NCI-H187 (cell line): ENCODE results near the gene ASB2.

Experiments used
- DNase-seq, 2 experiments: peaks; one replicate each; lab custom pipeline; 2025; lab: John Stamatoyannopoulos, UW

Gene ASB2, protein sequence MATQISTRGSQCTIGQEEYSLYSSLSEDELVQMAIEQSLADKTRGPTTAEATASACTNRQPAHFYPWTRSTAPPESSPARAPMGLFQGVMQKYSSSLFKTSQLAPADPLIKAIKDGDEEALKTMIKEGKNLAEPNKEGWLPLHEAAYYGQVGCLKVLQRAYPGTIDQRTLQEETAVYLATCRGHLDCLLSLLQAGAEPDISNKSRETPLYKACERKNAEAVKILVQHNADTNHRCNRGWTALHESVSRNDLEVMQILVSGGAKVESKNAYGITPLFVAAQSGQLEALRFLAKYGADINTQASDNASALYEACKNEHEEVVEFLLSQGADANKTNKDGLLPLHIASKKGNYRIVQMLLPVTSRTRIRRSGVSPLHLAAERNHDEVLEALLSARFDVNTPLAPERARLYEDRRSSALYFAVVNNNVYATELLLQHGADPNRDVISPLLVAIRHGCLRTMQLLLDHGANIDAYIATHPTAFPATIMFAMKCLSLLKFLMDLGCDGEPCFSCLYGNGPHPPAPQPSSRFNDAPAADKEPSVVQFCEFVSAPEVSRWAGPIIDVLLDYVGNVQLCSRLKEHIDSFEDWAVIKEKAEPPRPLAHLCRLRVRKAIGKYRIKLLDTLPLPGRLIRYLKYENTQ

DNA sequence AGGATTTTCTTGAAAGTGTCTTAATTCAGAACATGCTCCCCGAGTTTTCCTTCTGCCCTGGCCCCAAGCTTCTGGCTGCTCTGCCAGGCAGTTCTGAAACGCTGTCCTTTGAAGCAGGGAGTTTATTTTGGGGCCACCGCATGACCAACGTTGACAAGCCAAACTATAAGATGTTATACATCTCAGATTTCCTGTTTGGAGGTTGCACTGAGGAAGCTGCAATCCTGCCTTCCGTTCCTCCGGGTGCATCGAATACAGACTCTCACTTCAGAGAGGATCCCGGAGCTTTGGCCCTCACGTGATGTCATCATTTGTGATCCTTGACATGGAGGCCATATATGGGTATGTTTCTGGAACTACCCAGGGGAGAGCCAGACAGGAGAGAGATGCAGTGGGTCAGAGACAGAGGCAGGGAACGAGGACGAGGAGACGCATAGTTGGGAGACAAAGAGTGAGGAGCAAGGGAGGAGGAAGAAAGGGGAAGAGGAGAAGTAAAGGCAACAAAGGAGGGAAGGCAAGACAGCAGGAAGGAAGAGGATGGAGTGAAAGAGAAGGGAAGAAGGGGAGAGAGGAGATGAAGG is at the start of gene ASB2:
Gene ASB2, minus strand, starts transcription at position 94 of the 581 bp plus-strand sequence. CDS start 12,031 bp downstream, outside the sequence.
- no peak for DNase-seq

- no peak for DNase-seq
These were observed 49.4 kb upstream of the ASB2 start for GRCh38 chr14:94025720-94026119.

GRCh38 chr14:94024549-94024948 is 48.2 kb upstream of the ASB2 start:
- no peak for DNase-seq

GRCh38 chr14:94022532-94023411 is 46.4 kb upstream of the ASB2 start:
- DNase-seq = no peak

- no peak for DNase-seq
These were observed 45.2 kb upstream of the ASB2 start for GRCh38 chr14:94021416-94022157.

GRCh38 chr14:94021001-94021400 is 44.6 kb upstream of the ASB2 start:
- DNase-seq = no peak

DNA sequence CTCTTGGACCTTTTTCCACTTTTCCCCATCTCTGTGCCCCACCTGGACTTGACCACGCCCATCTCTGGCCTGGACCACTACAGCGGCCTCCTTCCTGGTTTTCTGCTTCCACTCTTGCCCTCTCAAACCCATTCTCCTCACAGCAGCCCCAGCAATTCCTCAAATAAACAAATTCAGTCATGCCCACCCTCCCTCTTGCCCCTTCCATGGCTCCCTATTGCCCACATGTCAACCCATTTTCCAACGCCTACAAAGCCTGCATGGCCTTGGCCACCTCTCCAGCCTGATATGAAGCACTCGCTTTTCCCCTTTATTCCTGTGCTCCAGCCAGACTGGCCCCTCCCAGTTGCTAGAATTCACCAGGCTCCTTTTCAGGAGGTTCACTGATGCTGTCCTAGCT is 43.9 kb upstream of the ASB2 start:
- DNase-seq = no peak

DNA sequence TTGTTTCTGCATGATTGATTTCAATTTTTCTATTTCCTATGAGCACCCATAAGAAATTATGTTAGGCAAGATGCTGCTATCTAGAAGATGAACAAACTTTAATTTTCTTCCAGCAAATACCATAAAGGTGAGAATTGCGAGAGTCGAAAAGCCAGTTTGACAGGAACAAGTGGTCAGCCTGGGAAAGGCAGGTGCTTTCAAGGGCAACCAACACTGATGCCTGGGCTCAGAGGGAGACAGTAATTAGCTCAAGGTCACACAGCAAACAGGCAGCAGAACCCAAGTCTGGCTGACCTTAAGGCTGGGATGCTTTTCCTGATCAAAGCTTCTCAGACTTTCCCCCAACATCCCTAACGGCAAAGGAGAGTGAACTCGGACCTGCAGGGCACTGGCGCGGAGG is 43.0 kb upstream of the ASB2 start:
- DNase-seq = no peak

DNA sequence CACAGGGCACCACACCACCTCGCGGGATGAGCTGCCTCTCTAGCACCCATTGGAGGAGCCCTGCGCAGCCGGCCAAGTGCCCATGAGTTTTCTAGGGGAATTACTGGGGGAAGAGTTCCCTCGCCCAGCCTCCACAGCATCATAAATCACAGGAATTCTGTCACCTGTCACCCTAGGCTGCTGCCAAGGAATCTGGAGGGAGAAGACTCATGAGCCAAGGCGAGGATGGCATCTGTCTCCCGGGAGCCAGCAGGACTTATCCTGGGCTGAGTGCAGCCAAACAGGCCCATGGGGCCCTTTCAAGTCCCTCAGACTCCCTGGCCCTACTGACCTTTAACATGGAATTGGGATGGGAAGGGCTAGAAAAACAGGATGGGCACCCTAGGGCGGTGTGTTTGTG is 41.9 kb upstream of the ASB2 start:
- no peak for DNase-seq

- no peak for DNase-seq
These were observed 40.1 kb upstream of the ASB2 start for GRCh38 chr14:94016446-94016976.

GRCh38 chr14:94015223-94015622 is 38.9 kb upstream of the ASB2 start:
- DNase-seq = no peak

- DNase-seq = no peak
These were observed 38.0 kb upstream of the ASB2 start for GRCh38 chr14:94014382-94014781.

DNA sequence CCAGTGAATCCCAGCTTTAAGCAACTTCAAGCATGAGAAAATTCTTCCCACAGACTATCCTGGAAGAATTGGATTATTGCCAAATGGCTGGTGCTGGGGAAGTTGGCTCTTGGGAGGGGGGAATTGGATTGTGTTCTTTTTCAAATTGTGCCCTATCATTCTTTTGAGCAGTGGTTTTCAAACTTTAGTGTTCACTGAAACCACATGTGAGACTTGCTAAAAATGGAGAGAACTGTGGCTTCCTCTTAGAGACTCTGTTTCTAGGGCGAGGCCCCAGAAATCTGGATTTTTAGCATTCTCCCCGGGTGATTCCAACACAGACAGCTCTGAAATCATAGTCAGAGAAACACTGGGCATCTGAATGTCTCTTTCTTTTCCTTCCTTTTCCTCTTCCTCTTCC is 35.4 kb upstream of the ASB2 start:
- no peak for DNase-seq

DNA sequence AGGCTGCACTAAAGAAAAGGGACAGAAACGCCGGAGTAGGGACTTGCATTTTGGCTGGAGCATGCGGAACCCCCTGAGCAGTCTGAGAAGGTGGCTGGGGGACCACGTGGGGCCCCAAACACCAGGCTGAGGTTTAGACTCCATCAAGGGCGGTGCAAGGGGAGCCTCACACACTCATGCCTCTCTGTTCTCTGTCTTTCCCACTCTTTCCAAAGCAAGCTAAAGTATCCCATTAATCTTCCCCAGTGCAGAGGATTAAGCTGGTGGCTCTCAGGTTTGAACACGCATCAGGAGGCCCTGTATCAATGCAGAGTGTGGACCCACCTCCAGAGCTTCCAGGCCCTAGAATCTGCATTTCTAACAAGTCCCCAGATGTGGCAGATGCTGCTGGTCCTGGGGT is 34.3 kb upstream of the ASB2 start:
- DNase-seq = no peak

DNA sequence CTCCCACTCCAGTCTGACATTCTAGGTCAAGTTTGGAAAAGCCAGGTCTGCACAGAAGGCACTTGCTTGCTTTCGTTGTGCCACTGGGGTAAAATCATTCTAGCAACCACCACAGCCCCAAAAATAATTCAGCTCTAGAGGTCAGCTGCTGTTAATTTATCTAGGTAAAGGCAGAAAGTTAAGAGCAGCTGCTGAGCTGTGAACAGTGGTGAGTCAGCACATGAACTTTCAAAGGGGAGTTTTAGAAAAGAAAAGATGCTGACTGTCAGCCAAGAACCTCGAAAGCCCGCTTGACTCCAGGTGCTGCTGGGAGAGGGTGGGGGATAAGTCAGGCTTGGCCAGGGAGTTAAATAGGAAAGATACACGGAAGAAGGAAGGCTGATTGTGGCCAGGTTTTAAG is 33.4 kb upstream of the ASB2 start:
- DNase-seq = no peak

- no peak for DNase-seq
These were observed 31.9 kb upstream of the ASB2 start for GRCh38 chr14:94008234-94008633.

GRCh38 chr14:94005324-94006073 is 29.1 kb upstream of the ASB2 start:
- no peak for DNase-seq

DNA sequence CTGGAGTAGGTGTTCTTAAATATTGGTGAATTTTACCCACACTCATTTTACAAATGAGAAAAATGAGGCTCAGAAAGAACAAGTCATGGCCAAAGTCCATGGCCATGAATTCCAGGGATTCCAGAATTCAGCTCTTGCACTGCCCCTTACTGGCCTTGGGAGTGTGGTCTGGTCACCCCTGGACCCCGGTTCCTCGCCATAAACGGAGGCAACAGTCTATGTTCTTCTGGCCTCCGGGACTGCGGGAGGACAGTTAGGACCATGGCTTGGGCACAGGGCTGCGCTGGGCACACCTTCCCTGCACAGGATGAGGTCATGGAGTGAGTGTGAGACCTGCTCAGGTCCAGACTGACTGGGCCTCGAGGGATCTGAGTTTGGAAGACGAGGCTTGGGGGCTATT is 27.6 kb upstream of the ASB2 start:
- DNase-seq = no peak

DNA sequence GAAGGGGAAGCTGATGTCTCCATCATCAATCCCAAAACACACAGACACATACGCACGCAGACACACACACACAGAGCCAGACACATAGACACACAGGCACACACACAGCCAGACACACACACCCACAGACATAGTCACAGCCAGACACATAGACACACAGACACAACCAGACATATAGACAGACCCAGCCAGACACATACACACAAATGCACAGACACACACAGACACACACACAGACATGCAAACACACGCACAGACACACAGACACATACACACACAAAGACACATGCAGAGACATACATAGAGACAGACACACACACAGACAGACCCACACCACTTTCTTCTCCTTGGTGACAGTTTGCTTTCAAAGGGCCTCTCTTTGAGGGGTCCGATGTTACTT is 27.0 kb upstream of the ASB2 start:
- DNase-seq = no peak
